Measurements from ENCODE around the gene TRMT1. TPM values are rescaled to one million over a fixed set of nuclear protein-coding genes. Genes with fewer than 3 reads are reported as not detected.

TRMT1 gene
- total RNA-seq, 1 experiment from 2014 or later = 109 TPM

- no peak overlapping the region for H3K4me3 ChIP-seq (ENCODE audit: low read depth, low read length, poor library complexity, severe bottlenecking)
- no peaks in the 10 kb centered on the region for H3K36me3 ChIP-seq (ENCODE audit: insufficient read depth, low read length, poor library complexity, severe bottlenecking)
- intact Hi-C loops (cut with micrococcal nuclease; ENCODE audit: unreplicated experiment) = no loop called here
- no peak for DNase-seq (ENCODE audit: low spot score)
- no peak overlapping the region for H3K27ac ChIP-seq (ENCODE audit: low read depth, low read length, poor library complexity, severe bottlenecking)
- TF ChIP-seq CTCF (conservative IDR thresholded peaks at IDR 0.05; ENCODE audit: low read depth, low read length) = no peak
- TF ChIP-seq EZH2 (IDR thresholded peaks at IDR 0.05; ENCODE audit: borderline replicate concordance, low read depth, low read length, poor library complexity, severe bottlenecking) = no peak
- H3K4me1 ChIP-seq (ENCODE audit: insufficient read depth, low read length, poor library complexity, severe bottlenecking) = peaks cover 22% of the 10 kb centered on the region
- no peaks in the 10 kb centered on the region for H3K27me3 ChIP-seq (replicated peaks; ENCODE audit: insufficient read depth, low read depth, low read length, poor library complexity)
- ChIA-PET CTCF (no interaction called here), POLR2A (ENCODE audit: low non-redundant PET) (no interaction called here)
- no peaks in the 10 kb centered on the region for H3K9me3 ChIP-seq (ENCODE audit: low read depth, low read length, poor library complexity, severe bottlenecking)
- BruUV-seq (replicated peaks) = TSS peak; percentile 81
Observed at GRCh38 chr19:13097033-13097462, 19.5 kb downstream of the TRMT1 start.

GRCh38 chr19:13095934-13096927 lies 20.3 kb downstream of the TRMT1 start:
- CTCF ChIA-PET = interaction anchor here (0.6 kb wide), 1 partner anchor 169 kb away, joined by 6 read pairs; no protein-coding TSS in a partner anchor
- DNase-seq (ENCODE audit: low spot score) = no peak
- Histone ChIP-seq H3K4me1 (ENCODE audit: insufficient read depth, low read length, poor library complexity, severe bottlenecking) (peaks cover 30% of the 10 kb centered on the region), H3K27me3 (replicated peaks; ENCODE audit: insufficient read depth, low read depth, low read length, poor library complexity) (no peaks in the 10 kb centered on the region), H3K27ac (ENCODE audit: low read depth, low read length, poor library complexity, severe bottlenecking) (no peak overlapping the region), H3K36me3 (ENCODE audit: insufficient read depth, low read length, poor library complexity, severe bottlenecking) (no peaks in the 10 kb centered on the region), H3K4me3 (ENCODE audit: low read depth, low read length, poor library complexity, severe bottlenecking) (no peak overlapping the region), H3K9me3 (ENCODE audit: low read depth, low read length, poor library complexity, severe bottlenecking) (no peaks in the 10 kb centered on the region)
- BruUV-seq (replicated peaks) = no TSS peak
- TF ChIP-seq EZH2 (IDR thresholded peaks at IDR 0.05; ENCODE audit: borderline replicate concordance, low read depth, low read length, poor library complexity, severe bottlenecking) (no peak), CTCF (conservative IDR thresholded peaks at IDR 0.05; ENCODE audit: low read depth, low read length) (no peak)
- intact Hi-C loops (cut with micrococcal nuclease; ENCODE audit: unreplicated experiment) = no loop called here
- POLR2A ChIA-PET (ENCODE audit: low non-redundant PET) = no interaction called here

DNA sequence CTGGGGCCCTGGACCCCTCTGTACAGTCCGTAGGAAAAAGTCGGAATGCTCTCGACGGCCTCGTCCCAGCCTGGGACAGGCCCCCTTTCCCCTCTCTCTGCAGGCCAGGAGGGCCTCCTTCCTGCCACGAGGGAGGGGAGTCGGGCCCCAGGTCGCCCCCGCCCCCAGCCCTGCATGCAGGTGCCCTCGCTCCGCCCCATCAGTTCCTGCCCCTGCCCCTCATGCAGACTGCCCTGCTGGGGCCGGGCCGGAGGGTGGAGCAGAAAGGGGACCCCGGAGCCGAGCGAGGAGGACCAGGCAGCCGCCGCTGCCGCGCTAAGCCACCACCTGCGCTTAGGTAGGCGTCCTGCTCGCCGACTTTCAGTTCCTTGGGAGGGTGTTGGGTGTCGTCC lies 21.2 kb downstream of the TRMT1 start:
- Histone ChIP-seq H3K36me3 (ENCODE audit: insufficient read depth, low read length, poor library complexity, severe bottlenecking) (no peaks in the 10 kb centered on the region), H3K9me3 (ENCODE audit: low read depth, low read length, poor library complexity, severe bottlenecking) (no peaks in the 10 kb centered on the region), H3K4me3 (ENCODE audit: low read depth, low read length, poor library complexity, severe bottlenecking) (no peak overlapping the region), H3K4me1 (ENCODE audit: insufficient read depth, low read length, poor library complexity, severe bottlenecking) (peaks cover 39% of the 10 kb centered on the region), H3K27me3 (replicated peaks; ENCODE audit: insufficient read depth, low read depth, low read length, poor library complexity) (no peaks in the 10 kb centered on the region), H3K27ac (ENCODE audit: low read depth, low read length, poor library complexity, severe bottlenecking) (no peak overlapping the region)
- ChIA-PET CTCF (interaction anchor here (0.6 to 2.4 kb wide), 2 partner anchors 118 to 170 kb away, joined by 6 to 39 read pairs; no protein-coding TSS in a partner anchor), POLR2A (ENCODE audit: low non-redundant PET) (no interaction called here)
- DNase-seq (ENCODE audit: low spot score) = no peak
- intact Hi-C loops (cut with micrococcal nuclease; ENCODE audit: unreplicated experiment) = no loop called here
- BruUV-seq (replicated peaks) = no TSS peak
- no peak for TF ChIP-seq CTCF (conservative IDR thresholded peaks at IDR 0.05; ENCODE audit: low read depth, low read length)
- no peak for TF ChIP-seq EZH2 (IDR thresholded peaks at IDR 0.05; ENCODE audit: borderline replicate concordance, low read depth, low read length, poor library complexity, severe bottlenecking)
